Measurements from ENCODE around the gene NSG1. TPM values are rescaled to one million over a fixed set of nuclear protein-coding genes. Genes with fewer than 3 reads are reported as not detected.

Gene NSG1
- total and polyA plus RNA-seq, 2 donors (not counting 3 experiments of a cell fraction or from before 2014, with no cell fraction given): 2.0 to 2.9 TPM

DNA sequence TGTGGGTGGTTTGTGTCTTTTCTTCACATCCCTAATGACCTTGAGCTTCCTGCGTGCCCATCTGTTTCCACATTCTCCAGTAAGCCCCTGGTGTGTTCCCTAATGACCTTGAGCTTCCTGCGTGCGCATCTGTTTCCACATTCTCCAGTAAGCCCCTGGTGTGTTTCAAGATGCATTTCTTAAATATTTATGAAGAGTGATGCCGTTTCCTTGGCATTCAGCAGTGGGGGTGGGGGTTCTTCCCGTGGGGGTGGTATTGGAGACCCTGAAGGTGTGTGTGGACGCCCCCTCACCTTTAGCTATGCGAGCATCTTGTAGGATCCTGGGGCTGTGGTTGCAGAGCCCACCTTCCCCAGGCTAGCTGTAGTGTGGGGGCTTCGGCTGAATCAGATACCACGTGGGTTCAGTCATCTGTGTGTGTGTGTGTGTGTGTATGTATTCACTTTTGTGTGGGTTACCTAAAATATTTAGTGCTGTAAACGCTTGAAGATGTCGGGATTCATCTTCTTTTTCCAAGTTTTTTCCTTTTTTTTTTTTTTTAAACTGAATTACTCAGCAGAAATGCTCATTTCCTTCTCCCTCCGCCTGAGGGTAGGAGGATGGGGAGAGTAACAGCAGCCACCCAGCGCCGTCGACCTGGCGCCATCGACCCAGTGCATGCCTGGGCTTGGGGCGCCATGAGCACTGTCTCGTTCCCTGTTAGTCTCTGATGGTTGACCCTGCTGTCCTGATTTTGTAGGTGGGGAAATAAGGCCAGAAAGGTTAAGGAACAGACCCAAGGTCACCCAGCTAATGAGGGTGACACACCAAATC is 9.9 kb downstream of the NSG1 start:
- H3K27me3 ChIP-seq (ENCODE audit: control insufficient read depth in 2 of 2, insufficient read depth in 2 of 2, low read length in 2 of 2): peaks cover 4 to 9% of the 10 kb centered on the region in 2 experiments
- no peaks in the 10 kb centered on the region for H4K20me1 ChIP-seq (replicated peaks; ENCODE audit: control insufficient read depth, extremely low read depth, insufficient read depth, low read length)
- no peaks in the 10 kb centered on the region for H3K9me3 ChIP-seq (replicated peaks; ENCODE audit: control insufficient read depth, insufficient read depth, low read length)
- ChIA-PET CTCF (no interaction called here), POLR2A (interaction anchor here (0.7 kb wide), 1 partner anchor 199 kb away, joined by 5 read pairs; no protein-coding TSS in a partner anchor)
- intact Hi-C loops (cut with micrococcal nuclease) (no loop called here), dilution Hi-C loops (cut with MboI; ENCODE audit: extremely low pct_ligation_motif_present, low sequenced_read_pairs) (no loop called here)
- BruUV-seq (replicated peaks): no TSS peak
- no peak overlapping the region for H3K4me3 ChIP-seq (replicated peaks in 1 of 3; ENCODE audit: insufficient read depth in 1 of 3, low read depth in 1 of 3, low read length in 3 of 3)
- DNase-seq (ENCODE audit: low read depth, low spot score) (no peak), FAIRE-seq (no peak)
- no peak overlapping the region for H3K9ac ChIP-seq (replicated peaks; ENCODE audit: extremely low read depth, insufficient read depth, low read length)
- H3K9me1 ChIP-seq (replicated peaks; ENCODE audit: control insufficient read depth, extremely low read depth, insufficient read depth, low read length): no peaks in the 10 kb centered on the region
- no peaks in the 10 kb centered on the region for H3K36me3 ChIP-seq (ENCODE audit: control insufficient read depth in 2 of 2, extremely low read depth in 1 of 2, insufficient read depth in 2 of 2, low read length in 2 of 2)
- no peak overlapping the region for H3K27ac ChIP-seq (ENCODE audit: insufficient read depth, low read depth, low read length)
- H3K79me2 ChIP-seq (ENCODE audit: control insufficient read depth, insufficient read depth, low read length): no peaks in the 10 kb centered on the region
- TF ChIP-seq FOS (IDR thresholded peaks at IDR 0.05; ENCODE audit: borderline replicate concordance, insufficient read depth, low read length): no peak
- no peak overlapping the region for H2AFZ ChIP-seq (ENCODE audit: low read depth, low read length)
- no peaks in the 10 kb centered on the region for H3K4me1 ChIP-seq (ENCODE audit: control insufficient read depth, extremely low read depth, insufficient read depth, low read length)
- H3K4me2 ChIP-seq (ENCODE audit: insufficient read depth, low read length): no peak overlapping the region

DNA sequence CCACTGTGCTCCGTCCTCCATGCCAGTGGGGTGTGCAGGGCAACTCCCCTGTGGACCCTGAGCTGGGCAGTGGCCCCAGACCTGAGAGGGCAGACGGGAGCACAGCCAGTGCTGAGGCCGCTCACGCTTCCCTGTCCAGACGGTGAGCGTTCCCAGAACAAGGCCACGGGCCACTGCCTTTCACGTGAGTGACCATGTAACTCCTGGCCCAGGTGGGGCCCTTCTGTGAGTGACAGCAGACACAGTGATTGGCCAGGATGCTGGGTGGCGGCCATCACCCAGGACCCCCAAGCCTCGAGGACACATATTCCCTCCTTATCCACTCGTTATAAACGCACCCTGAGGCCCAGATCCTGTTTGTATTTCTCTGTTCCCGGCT is 10.5 kb downstream of the NSG1 start:
- Histone ChIP-seq H3K9ac (replicated peaks; ENCODE audit: extremely low read depth, insufficient read depth, low read length) (no peak overlapping the region), H3K27ac (ENCODE audit: insufficient read depth, low read depth, low read length) (no peak overlapping the region), H3K4me2 (ENCODE audit: insufficient read depth, low read length) (no peak overlapping the region), H3K79me2 (ENCODE audit: control insufficient read depth, insufficient read depth, low read length) (no peaks in the 10 kb centered on the region), H3K36me3 (ENCODE audit: control insufficient read depth in 2 of 2, extremely low read depth in 1 of 2, insufficient read depth in 2 of 2, low read length in 2 of 2) (no peaks in the 10 kb centered on the region), H4K20me1 (replicated peaks; ENCODE audit: control insufficient read depth, extremely low read depth, insufficient read depth, low read length) (no peaks in the 10 kb centered on the region), H3K9me1 (replicated peaks; ENCODE audit: control insufficient read depth, extremely low read depth, insufficient read depth, low read length) (no peaks in the 10 kb centered on the region), H3K27me3 (ENCODE audit: control insufficient read depth in 2 of 2, insufficient read depth in 2 of 2, low read length in 2 of 2) (peaks cover 4 to 9% of the 10 kb centered on the region in 2 experiments), H3K4me3 (replicated peaks in 1 of 3; ENCODE audit: insufficient read depth in 1 of 3, low read depth in 1 of 3, low read length in 3 of 3) (no peak overlapping the region), H3K4me1 (ENCODE audit: control insufficient read depth, extremely low read depth, insufficient read depth, low read length) (no peaks in the 10 kb centered on the region), H2AFZ (ENCODE audit: low read depth, low read length) (no peak overlapping the region), H3K9me3 (replicated peaks; ENCODE audit: control insufficient read depth, insufficient read depth, low read length) (no peaks in the 10 kb centered on the region)
- CTCF ChIA-PET: no interaction called here
- no peak for DNase-seq (ENCODE audit: low read depth, low spot score)
- intact Hi-C loops (cut with micrococcal nuclease): no loop called here
- TF ChIP-seq MYC (IDR thresholded peaks at IDR 0.05; ENCODE audit: low read depth, low read length) (no peak), GATA2 (IDR thresholded peaks at IDR 0.05; ENCODE audit: insufficient read depth, insufficient read length, low read depth, low read length) (no peak), POLR2A (IDR thresholded peaks at IDR 0.05; ENCODE audit: low read depth, low read length) (no peak)
- dilution Hi-C loops (cut with MboI; ENCODE audit: extremely low pct_ligation_motif_present, low sequenced_read_pairs): no loop called here
- POLR2A ChIA-PET: no interaction called here
- FAIRE-seq: no peak
- no TSS peak for BruUV-seq (replicated peaks)

Data from endothelial cell of umbilical vein (primary cell).